Esophagus muscularis mucosa (tissue), 4 donors: ENCODE results near the gene CAPN1. TPM values are rescaled to one million over a fixed set of nuclear protein-coding genes. Genes with fewer than 3 reads are reported as not detected.

Source experiments
- DNase-seq: peaks from one replicate; pipeline ENCODE4 v3.0.0-alpha.2; 2017; ENCODE audit errors: extremely low spot score
- H3K27ac ChIP-seq, 4 donors: fragments of 200-600 bp; sonication (generic); replicated peaks in 1 of 4; 1 replicate in 3 of 4; 2 replicates in 1 of 4; pipeline ENCODE4 v1.5.1; 2016 to 2019; ENCODE audit warnings: mild to moderate bottlenecking in 1 of 4
- H3K27me3 ChIP-seq, 4 donors: fragments of 200-600 bp; sonication (generic); one replicate each; pipeline versions ENCODE4 v1.5.1 to v1.6.0; 2016 to 2019
- H3K36me3 ChIP-seq, 4 donors: fragments of 200-600 bp; sonication (generic); one replicate each; pipeline ENCODE4 v1.5.1; 2016 to 2019
- H3K4me1 ChIP-seq, 4 donors: fragments of 200-600 bp; sonication (generic); one replicate each; pipeline ENCODE4 v1.5.1; 2016 to 2019
- H3K4me3 ChIP-seq, 4 donors: fragments of 200-600 bp; sonication (generic); 1 replicate in 2 of 4; 2 replicates in 2 of 4; pipeline ENCODE4 v1.5.1; 2016 to 2019; ENCODE audit warnings: mild to moderate bottlenecking in 4 of 4, moderate library complexity in 1 of 4
- H3K9me3 ChIP-seq, 4 donors: fragments of 200-600 bp; sonication (generic); 1 replicate in 3 of 4; 2 replicates in 1 of 4; pipeline ENCODE4 v1.5.1; 2016 to 2019
- CTCF ChIP-seq, 3 experiments: fragments of 200-600 bp in 2 of 3; fragments of 450-650 bp in 1 of 3; sonication (generic) in 2 of 3; IDR thresholded peaks; one replicate each; pipeline ENCODE4 v1.5.1; 2017 to 2019; ENCODE audit warnings: antibody characterized with exemption in 3 of 3, mild to moderate bottlenecking in 2 of 3, moderate library complexity in 1 of 3
- EP300 ChIP-seq: sonication (generic); formaldehyde crosslinking; IDR thresholded peaks from one replicate; pipeline ENCODE4 v1.6.1; 2017; ENCODE audit warnings: antibody characterized with exemption
- POLR2A ChIP-seq: fragments of 450-650 bp; IDR thresholded peaks from one replicate; pipeline ENCODE4 v1.6.1; 2017; ENCODE audit warnings: antibody characterized with exemption, moderate library complexity, mild to moderate bottlenecking, low read depth
- POLR2AphosphoS5 ChIP-seq, 2 donors: sonication (generic); formaldehyde crosslinking; IDR thresholded peaks; one replicate each; pipeline ENCODE4 v1.6.1; 2017; ENCODE audit warnings: antibody characterized with exemption in 2 of 2
- WGBS: methylation state at CpG from one replicate; pipeline ENCODE4 v1.1.5; 2018; 5-methylcytosine and 5-hydroxymethylcytosine counted together
- intact Hi-C: fragments of 100-400 bp; cut with DNase I; formaldehyde crosslinking; loops from one replicate; pipeline ENCODE4 v1.15.1; 2023
- total RNA-seq, 4 donors: library from RNA; depleted of rRNA; stranded (reverse); fragments of >200 nt; gene quantifications; one replicate each; pipeline versions ENCODE4 v1.1.0 to v1.2.1, GENCODE V29; 2016

Gene CAPN1
- total RNA-seq: 100 to 1,000 TPM in 3 of 4 donors, 10 to 100 TPM in 1; 95.9 to 246 (median 167) TPM

DNA sequence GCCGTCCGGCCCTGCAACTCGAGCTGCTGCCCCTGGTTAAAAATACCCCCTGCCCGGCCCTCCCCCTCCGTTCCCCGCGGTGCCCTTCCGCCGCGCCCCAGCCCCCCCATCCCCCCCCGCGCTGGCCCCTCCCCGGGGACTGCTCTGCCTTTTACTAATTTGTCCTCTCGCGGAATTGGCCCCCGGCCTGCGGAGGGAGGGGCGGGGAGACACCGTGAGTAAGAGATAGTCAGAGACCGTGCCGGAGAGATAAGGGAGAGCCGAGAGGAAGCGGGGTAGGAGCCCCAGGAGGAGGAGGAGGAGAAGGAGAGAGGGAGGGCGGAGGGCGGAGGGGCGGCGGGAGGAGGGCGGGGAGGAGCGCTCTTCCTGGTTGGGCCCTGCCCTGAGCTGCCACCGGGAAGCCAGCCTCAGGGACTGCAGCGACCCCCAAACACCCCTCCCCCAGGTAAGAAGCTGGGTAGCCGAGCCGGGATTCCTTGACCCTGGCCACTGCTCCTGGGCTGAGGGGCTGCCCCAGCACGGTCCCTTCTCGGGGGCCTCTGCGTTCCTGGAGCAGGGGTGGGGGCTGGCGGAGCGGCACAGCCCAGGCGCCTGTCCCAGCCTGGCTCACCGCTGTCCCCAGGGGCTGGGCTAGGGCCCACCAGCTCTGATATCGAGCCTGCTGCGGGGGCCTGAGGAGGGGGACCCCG, at the start of gene CAPN1:
TSS of gene CAPN1 (plus strand) at position 360 of the 689 bp plus-strand sequence. CDS start 774 bp downstream, outside the sequence.
- H3K27ac ChIP-seq: peak within 1 kb of the TSS; percentile 85 to 97 (median 91)
- H3K36me3 ChIP-seq: peaks cover 0 to 29% (median 22%) of the 10 kb centered on the region in 4 donors
- no peaks in the 10 kb centered on the region for H3K27me3 ChIP-seq
- peak; percentile 93 for DNase-seq
- TF ChIP-seq POLR2AphosphoS5 (IDR thresholded peaks at IDR 0.05) (peak in 1 of 2 donors; percentile 27), CTCF (IDR thresholded peaks at IDR 0.05) (no peak), POLR2A (no peak), EP300 (no peak)
- 1% methylated on average over 13 of the region's 43 CpGs for WGBS
- H3K4me1 ChIP-seq: peaks cover 19 to 41% (median 34%) of the 10 kb centered on the region in 4 donors
- no peaks in the 10 kb centered on the region for H3K9me3 ChIP-seq
- intact Hi-C loops: loop anchor here (5.0 kb wide), 1 partner anchor 49 kb away; the partner anchor contains the start of gene SYVN1
- peak within 1 kb of the TSS; percentile 81 to 91 (median 87) for H3K4me3 ChIP-seq

DNA sequence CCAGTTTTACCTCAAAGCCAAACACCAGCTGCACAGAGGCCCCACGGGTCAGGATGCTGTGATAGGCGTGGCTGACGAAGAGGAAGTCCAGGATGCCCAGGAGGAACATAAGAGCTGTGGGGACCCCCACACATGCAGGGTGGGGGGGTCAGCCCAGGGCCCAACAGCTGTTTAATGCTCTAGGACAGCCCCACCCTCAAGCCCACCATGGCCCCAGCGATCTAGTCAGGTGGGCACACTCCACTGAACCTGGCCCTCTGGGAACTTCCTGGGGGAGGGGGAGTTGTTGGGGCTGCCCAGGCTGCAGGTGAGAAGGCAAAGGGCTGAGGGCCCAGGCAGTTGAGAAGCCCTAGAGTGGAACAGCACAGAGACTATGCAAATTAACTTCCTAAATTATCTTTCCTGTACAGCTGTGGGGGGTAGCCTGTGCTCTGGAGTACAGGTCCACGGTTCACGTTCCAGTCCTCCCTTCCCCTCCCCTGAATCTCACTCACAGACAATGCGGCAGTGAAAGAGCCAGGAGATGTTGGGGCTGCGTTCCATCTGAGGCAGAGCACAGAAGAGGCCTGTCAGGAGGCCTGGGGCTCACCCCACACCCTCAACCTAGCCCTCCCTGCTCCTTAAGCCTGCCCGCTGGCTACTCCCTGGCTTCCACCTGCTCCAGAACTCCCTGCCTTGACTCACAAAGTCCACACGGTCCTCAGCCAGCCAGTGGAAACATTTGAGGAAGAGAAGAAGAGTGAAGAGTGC, 49.3 kb upstream of the CAPN1 start:
- H3K4me1 ChIP-seq: peaks cover 26 to 39% (median 32%) of the 10 kb centered on the region in 4 donors
- H3K4me3 ChIP-seq: peak overlapping the region in 2 of 4 donors; percentile 84 to 93
- no peaks in the 10 kb centered on the region for H3K27me3 ChIP-seq
- TF ChIP-seq POLR2A: no peak
- peak overlapping the region in 1 of 4 donors; percentile 98 for H3K27ac ChIP-seq
- no peaks in the 10 kb centered on the region for H3K9me3 ChIP-seq
- intact Hi-C loops: loop anchor here (5.0 kb wide), 1 partner anchor 50 kb away; the partner anchor contains the start of gene CAPN1
- H3K36me3 ChIP-seq: peaks cover 39 to 58% (median 57%) of the 10 kb centered on the region in 4 donors
- WGBS: 64% methylated on average over 10 of the region's 10 CpGs
- no peak for DNase-seq

DNA sequence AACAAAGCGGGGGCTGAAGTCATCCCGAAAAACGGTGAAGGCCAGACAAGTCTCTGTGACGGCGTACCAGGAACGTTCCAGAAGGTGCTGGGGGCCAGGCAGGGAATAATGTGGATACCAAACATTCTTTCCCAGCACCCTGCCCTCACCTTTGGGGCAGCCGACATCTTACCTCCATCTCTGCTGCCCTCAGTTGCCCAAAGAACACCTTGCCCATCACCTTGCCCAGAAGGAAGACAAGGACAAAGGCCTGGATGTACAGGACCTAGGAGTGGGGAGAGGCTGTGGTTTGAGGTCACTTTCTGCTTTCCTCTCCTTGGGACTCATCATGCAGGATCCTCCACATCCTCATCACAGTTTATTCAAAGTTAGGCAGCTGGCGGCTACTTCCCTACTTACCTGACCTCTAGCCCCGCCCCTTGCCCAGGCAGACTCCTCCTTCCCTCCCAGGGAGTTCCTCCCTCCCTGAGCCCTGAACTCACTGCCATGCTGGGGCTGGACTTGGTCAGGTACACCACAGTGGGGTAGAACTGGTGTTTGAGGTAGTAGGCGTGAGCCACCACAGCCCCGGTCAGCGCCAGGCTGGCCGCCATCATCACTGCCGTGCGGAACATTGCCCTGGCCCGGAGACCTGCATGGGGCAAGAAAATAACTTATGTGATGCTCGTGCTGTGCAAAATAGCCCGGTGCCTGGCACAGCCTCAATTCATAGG, 48.6 kb upstream of the CAPN1 start:
- Histone ChIP-seq H3K27me3 (no peaks in the 10 kb centered on the region), H3K4me1 (peaks cover 26 to 39% (median 32%) of the 10 kb centered on the region in 4 donors), H3K9me3 (no peaks in the 10 kb centered on the region), H3K27ac (peak overlapping the region; percentile 94 to 98 (median 98)), H3K4me3 (peak overlapping the region; percentile 84 to 96 (median 94)), H3K36me3 (peaks cover 32 to 51% (median 50%) of the 10 kb centered on the region in 4 donors)
- intact Hi-C loops: loop anchor here (5.0 kb wide), 1 partner anchor 49 kb away; the partner anchor contains the start of gene CAPN1
- WGBS: 39% methylated on average over 18 of the region's 18 CpGs
- TF ChIP-seq POLR2A (no peak), POLR2AphosphoS5 (IDR thresholded peaks at IDR 0.05) (no peak), EP300 (no peak), CTCF (IDR thresholded peaks at IDR 0.05) (no peak)
- no peak for DNase-seq

- peak overlapping the region; percentile 94 to 98 (median 98) for H3K27ac ChIP-seq
- H3K27me3 ChIP-seq: no peaks in the 10 kb centered on the region
- WGBS: 2% methylated on average over 18 of the region's 20 CpGs
- H3K36me3 ChIP-seq: peaks cover 26 to 45% (median 44%) of the 10 kb centered on the region in 4 donors
- H3K4me1 ChIP-seq: peaks cover 26 to 39% (median 32%) of the 10 kb centered on the region in 4 donors
- no peak for DNase-seq
- no peaks in the 10 kb centered on the region for H3K9me3 ChIP-seq
- TF ChIP-seq CTCF (IDR thresholded peaks at IDR 0.05) (no peak), POLR2AphosphoS5 (IDR thresholded peaks at IDR 0.05) (no peak), EP300 (no peak), POLR2A (no peak)
- intact Hi-C loops: loop anchor here (5.0 kb wide), 1 partner anchor 49 kb away; the partner anchor contains the start of gene CAPN1
- peak overlapping the region; percentile 84 to 96 (median 94) for H3K4me3 ChIP-seq
Measured at GRCh38 chr11:65133724-65134123, 48.0 kb upstream of the CAPN1 start.
